Loucy (cell line): ENCODE data around the gene APOBEC3H.

Experiments
- EZH2phosphoT487 ChIP-seq: fragments of 200-600 bp; IDR thresholded peaks from 2 replicates; pipeline ENCODE4 v1.6.1; 2018; ENCODE audit warnings: antibody characterized with exemption, mild to moderate bottlenecking, moderate library complexity, borderline replicate concordance
- TF ChIP-seq, protein P1 (sequence below): fragments of 200-600 bp; sonication (generic); conservative IDR thresholded peaks from 2 replicates; pipeline ENCODE4 v1.5.1; 2014; ENCODE audit warnings: mild to moderate bottlenecking, antibody characterized with exemption, low read length

DNA sequence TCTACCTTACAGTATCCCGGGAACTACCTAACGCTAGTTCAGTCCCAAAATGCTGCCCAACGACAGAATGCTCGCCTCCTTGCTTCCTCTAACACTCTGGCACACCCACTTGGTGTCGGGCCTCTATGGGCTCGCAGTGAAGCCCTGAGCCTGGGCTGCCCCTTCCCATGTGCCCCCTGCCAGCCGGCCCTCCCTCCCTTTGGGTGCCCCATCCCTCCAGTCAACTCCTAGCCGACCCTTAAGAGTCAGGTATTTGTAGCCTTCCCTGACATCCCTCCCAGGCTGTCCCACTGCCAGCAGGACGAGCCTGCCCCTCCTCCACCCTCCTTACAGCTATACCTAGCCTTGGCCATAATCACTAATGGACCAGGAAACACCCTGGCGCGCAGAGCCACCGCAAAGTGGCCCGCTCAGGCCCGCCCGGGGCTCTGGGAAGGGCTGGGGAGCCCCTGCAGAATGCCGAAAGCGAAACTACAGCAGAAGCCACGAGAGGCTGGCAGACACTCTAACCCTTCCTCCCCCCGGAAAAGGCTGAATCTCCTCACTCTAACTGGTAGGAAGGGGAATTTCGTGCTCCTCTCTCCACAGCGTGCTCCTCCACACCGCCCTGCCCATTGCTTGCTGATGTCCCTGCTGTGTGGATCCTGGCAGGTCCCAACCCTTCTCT is 47.2 kb downstream of the APOBEC3H start:
- TF ChIP-seq, protein P1, sequence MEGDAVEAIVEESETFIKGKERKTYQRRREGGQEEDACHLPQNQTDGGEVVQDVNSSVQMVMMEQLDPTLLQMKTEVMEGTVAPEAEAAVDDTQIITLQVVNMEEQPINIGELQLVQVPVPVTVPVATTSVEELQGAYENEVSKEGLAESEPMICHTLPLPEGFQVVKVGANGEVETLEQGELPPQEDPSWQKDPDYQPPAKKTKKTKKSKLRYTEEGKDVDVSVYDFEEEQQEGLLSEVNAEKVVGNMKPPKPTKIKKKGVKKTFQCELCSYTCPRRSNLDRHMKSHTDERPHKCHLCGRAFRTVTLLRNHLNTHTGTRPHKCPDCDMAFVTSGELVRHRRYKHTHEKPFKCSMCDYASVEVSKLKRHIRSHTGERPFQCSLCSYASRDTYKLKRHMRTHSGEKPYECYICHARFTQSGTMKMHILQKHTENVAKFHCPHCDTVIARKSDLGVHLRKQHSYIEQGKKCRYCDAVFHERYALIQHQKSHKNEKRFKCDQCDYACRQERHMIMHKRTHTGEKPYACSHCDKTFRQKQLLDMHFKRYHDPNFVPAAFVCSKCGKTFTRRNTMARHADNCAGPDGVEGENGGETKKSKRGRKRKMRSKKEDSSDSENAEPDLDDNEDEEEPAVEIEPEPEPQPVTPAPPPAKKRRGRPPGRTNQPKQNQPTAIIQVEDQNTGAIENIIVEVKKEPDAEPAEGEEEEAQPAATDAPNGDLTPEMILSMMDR, result no peak
- TF ChIP-seq EZH2phosphoT487, result no peak
